NCI-H2107 treated with DMSO at 0.1 percent for 48 hours (cell line): Measurements from ENCODE around the gene CCDC183.
"Not testable (repeated sequence)": the region's sequence is repeated elsewhere in the genome, so short reads cannot be mapped to it uniquely, and the experiment has no call there.

Experiments
- DNase-seq: peaks from one replicate; lab custom pipeline; 2025; ENCODE audit not compliant: unreplicated experiment; lab: John Stamatoyannopoulos, UW

The CCDC183 gene

GRCh38 chr9:136784249-136784996, 11.7 kb upstream of the CCDC183 start:
- DNase-seq: no peak

GRCh38 chr9:136784997-136785361, 11.2 kb upstream of the CCDC183 start:
- DNase-seq: no peak

- not testable (repeated sequence) for DNase-seq
Observed at GRCh38 chr9:136785565-136786355, 10.4 kb upstream of the CCDC183 start.

- no peak for DNase-seq
Observed at GRCh38 chr9:136786451-136786850, 9.7 kb upstream of the CCDC183 start.

GRCh38 chr9:136786983-136787382, 9.2 kb upstream of the CCDC183 start:
- not testable (repeated sequence) for DNase-seq

- DNase-seq: peak; percentile 78
Observed at GRCh38 chr9:136787690-136788400, 8.3 kb upstream of the CCDC183 start.

DNA sequence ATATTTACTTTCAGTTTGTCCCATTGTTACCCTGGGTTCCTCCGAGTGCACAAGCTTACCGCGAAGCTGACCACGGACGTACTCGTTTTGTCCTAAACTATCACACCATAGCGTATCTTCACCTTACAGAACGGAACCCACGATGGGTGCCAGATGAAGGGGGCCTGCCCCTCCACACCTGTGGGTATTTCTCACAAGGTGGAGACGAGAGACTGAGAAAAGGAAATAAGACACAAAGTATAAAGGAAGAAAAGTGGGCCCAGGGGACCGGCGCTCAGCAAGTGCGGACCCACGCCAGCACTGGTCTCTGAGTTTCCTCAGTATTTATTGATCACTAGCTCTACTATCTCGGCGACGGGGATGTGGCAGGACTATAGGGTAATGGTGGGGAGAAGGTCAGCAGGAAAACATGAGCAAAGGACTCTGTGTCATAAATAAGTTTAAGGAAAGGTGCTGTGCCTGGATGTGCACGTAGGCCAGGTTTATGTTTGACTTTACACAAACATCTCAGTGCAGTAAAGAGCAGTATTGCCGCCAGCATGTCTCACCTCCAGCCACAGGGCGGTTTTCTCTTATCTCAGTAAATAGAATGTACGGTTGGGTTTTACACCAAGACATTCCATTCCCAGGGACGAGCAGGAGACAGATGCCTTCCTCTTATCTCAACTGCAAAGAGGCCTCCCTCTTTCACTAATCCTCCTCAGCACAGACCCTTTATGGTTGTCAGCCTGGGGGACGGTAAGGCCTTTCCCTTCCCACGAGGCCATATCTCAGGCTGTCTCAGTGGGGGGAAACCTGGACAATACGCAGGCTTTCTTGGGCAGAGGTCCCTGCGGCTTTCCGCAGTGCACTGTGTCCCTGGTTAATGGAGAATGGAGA, 7.3 kb upstream of the CCDC183 start:
- DNase-seq: not testable (repeated sequence)

DNA sequence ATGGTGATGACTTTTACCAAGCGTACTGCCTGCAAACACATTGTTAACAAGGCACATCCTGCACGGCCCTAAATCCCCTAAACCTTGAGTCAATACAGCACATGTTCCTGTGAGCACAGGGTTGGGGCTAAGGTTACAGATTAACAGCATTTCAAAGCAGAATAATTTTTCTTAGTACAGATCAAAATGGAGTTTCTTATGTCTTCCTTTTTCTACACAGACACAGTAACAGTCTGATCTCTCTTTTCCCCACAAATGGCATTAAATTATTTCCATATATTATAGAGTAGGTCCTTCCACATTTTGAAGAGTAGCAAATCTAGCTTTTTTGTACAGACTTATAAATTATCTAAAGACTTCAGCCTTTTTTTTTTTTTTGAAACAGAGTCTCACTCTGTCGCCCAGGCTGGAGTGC, 6.6 kb upstream of the CCDC183 start:
- DNase-seq: no peak

DNA sequence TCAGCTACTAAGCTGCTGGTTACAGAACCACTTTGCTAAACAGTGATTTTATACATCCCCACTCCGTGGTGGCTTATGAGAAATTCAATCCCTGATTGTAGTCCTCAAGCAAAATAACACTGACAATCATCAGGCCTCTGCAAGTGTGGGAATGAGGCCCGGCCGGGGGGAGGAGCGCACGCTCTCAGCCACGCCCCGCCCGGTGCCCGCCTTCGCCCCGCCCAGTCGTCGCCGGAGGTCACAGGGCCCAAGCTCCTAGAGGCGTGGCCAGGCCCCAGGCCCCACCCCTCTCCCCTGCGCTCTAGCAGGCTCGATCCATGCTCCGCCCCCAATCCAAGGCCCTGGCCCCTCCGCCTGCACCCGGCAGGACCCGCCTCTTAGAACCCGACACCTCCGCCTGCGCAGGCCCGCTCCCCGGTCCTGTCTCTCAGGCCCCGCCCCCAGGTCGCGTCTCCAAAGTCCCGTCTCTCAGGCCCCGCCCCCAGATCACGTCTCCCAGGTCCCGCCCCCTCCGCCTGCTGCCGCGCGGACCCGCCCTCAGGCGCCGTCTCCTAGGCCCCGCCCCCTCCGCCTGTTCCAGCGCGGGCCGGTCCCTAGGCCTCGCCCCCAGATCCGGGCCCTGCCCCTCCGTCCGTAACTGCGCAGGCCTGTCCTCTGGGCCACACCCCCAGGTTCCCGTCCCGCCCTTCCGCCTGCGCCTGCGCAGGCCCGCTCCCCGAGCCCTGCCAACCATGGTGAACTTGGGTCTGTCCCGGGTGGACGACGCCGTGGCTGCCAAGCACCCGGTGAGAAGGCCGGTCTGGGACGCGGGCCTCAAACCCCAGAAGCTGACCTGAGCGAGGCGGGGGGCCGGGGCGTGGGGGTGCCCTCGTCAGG, 5.3 kb upstream of the CCDC183 start, which contains the start of gene TMEM141:
TSS of gene TMEM141 (plus strand) at position 705 of the 876 bp plus-strand sequence. CDS start at position 732, 27 bp downstream.
- DNase-seq: peak; percentile 98

GRCh38 chr9:136791516-136792276, 4.4 kb upstream of the CCDC183 start:
- peak; percentile 48 for DNase-seq

DNA sequence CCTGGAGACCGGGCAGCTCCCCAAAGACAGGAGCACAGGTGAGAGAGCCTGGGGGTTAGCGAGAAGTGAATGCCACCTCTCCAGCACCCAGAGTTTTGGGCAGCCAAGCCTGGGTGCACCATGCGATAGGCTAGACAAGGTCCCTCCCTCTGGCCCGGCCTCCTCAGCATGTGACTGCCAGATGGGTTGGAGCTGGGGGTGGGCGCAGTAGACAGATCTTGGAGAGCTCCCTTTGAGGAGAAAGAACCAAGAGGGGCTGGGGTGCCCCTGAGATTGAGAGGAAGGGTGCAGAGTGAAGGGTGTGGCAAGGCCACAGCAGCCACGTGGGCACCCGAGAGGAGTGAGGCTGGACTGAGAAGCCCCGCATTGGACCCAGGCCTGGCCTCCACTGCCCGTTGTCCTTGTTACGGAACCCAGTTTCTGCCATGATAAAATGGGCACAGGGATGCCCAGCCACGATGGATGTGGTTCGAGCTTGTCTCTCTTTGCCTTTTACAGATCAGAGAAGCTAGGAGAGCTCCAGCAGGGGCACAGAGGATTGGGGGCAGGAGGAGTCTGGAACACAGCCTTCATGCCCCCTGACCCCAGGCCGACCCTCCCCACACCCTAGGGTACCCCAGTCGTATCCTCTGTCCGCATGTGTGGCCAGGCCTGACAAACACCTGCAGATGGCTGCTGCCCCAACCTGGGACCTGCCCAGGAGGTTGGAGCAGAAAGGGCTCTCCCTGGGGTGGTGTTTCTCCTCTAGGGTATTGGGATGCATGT, 3.6 kb upstream of the CCDC183 start:
- no peak for DNase-seq

GRCh38 chr9:136793086-136793946, 2.8 kb upstream of the CCDC183 start:
- no peak for DNase-seq

GRCh38 chr9:136794281-136794999, 1.7 kb upstream of the CCDC183 start:
- DNase-seq: no peak

DNA sequence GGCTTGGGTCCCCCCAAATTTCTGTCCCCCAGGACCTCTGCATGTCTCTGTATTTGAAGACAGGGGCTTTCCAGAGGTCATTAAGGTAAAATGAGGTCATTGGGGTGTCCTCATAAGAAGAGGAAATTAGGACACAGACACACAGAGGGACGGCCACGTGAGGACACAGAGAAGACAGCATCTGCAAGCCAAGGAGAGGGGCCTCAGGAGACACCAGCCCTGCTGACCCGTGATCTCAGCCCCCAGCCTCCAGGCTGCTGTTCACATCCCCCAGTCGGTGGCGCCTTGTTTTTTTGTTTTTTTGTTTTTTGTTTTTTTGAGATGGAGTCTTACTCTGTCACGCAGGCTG, 1.2 kb upstream of the CCDC183 start:
- DNase-seq: no peak

DNA sequence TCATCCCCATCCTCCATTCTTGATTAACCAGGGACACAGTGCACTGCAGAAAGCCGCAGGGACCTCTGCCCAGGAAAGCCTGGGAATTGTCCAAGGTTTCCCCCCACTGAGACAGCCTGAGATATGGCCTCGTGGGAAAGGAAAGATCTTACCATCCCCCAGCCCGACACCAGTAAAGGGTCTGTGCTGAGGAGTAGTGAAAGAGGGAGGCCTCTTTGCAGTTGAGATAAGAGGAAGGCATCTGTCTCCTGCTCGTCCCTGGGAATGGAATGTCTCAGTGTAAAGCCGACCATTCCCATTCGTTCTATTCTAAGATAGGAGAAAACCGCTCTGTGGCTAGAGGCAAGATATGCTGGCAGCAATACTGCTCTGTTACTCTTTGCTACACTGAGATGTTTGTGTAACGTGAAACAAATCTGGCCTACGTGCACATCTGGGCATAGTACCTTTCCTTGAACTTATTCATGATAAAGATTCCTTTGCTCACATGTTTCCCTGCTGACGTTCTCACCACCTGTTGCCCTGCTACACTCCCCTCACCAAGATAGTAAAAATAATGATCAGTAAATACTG, 723 bp downstream of the CCDC183 start:
- not testable (repeated sequence) for DNase-seq

- no peak for DNase-seq
Observed at GRCh38 chr9:136798708-136799078, 2.6 kb downstream of the CCDC183 start.
